A549 (cell line): ENCODE data around the gene BARX2. TPM values are rescaled to one million over a fixed set of nuclear protein-coding genes. Genes with fewer than 3 reads are reported as not detected.

Experiments used
- ATAC-seq, 2 experiments: fragments of 200-7000 bp in 1 of 2; fragments of >200 bp in 1 of 2; cut with Nextera tagmentation in 1 of 2; cut with Tn5 transposase in 1 of 2; 3 replicates each; pipeline versions ENCODE4 v1.8.0 to v1.9.1; 2018 to 2020; ENCODE audit warnings: mild to moderate bottlenecking in 1 of 2, moderate library complexity in 1 of 2
- CTCF ChIA-PET: fragments of 300-600 bp; sonication (Branson Sonifier 250); formaldehyde crosslinking; extraction: SDS; loops from one replicate; lab custom pipeline; 2021; ENCODE audit warnings: antibody characterized with exemption, inconsistent platforms; lab: Yijun Ruan, JAX
- POLR2A ChIA-PET: fragments of 350-600 bp; formaldehyde crosslinking; extraction: SDS; loops from one replicate; lab custom pipeline; 2021; ENCODE audit warnings: antibody characterized with exemption, inconsistent platforms; lab: Yijun Ruan, JAX
- DNase-seq, 2 experiments: peaks; one replicate each; pipeline versions ENCODE4 v3.0.0 to v3.0.0-alpha.2; 2011 to 2016; ENCODE audit warnings: low read depth in 1 of 2, low spot score in 1 of 2
- FAIRE-seq: peaks from 2 replicates; lab custom pipeline; 2011; peaks lifted over from hg19 to GRCh38; lab: Jason Lieb, UNC
- H3K27ac ChIP-seq, 2 experiments: fragments of >200 bp; sonication (Bioruptor Twin); formaldehyde crosslinking; 3 replicates each; pipeline ENCODE4 v1.5.1; 2016 to 2017
- H3K4me1 ChIP-seq: fragments of >200 bp; sonication (Bioruptor Twin); formaldehyde crosslinking; 3 replicates; pipeline ENCODE4 v1.6.1; 2016
- H3K4me2 ChIP-seq: fragments of >200 bp; sonication (Bioruptor Twin); formaldehyde crosslinking; 3 replicates; pipeline ENCODE4 v1.6.1; 2016
- H3K4me3 ChIP-seq: fragments of >200 bp; sonication (Bioruptor Twin); formaldehyde crosslinking; 3 replicates; pipeline ENCODE4 v1.5.1; 2016
- H3K9me3 ChIP-seq: fragments of >200 bp; sonication (Bioruptor Twin); formaldehyde crosslinking; 3 replicates; pipeline ENCODE4 v1.6.1; 2016
- BHLHE40 ChIP-seq: IDR thresholded peaks from 2 replicates; pipeline ENCODE4 v1.6.1; 2012; ENCODE audit warnings: low read depth, low read length, inconsistent platforms
- CBX2 ChIP-seq: fragments of 200-600 bp; sonication (generic); IDR thresholded peaks from 2 replicates; pipeline ENCODE4 v1.6.1; 2016; ENCODE audit warnings: low read depth, mild to moderate bottlenecking, borderline replicate concordance
- CBX8 ChIP-seq: fragments of 200-600 bp; sonication (generic); IDR thresholded peaks from 2 replicates; pipeline ENCODE4 v1.6.1; 2016
- CHD4 ChIP-seq: fragments of 200-600 bp; sonication (generic); IDR thresholded peaks from 2 replicates; pipeline ENCODE4 v1.6.1; 2016; ENCODE audit warnings: antibody characterized with exemption, mild to moderate bottlenecking, borderline replicate concordance
- CTCF ChIP-seq: fragments of >200 bp; sonication (Bioruptor Twin); formaldehyde crosslinking; IDR thresholded peaks from 3 replicates; pipeline ENCODE4 v1.5.1; 2016
- FOXS1 ChIP-seq: fragments of 250-450 bp; sonication (Bioruptor Pico); IDR thresholded peaks from 2 replicates; pipeline ENCODE4 v1.5.0; 2020; ENCODE audit warnings: mild to moderate bottlenecking, moderate library complexity
- GATA3 ChIP-seq: IDR thresholded peaks from 2 replicates; pipeline ENCODE4 v1.6.1; 2012; ENCODE audit warnings: borderline replicate concordance
- HEYL ChIP-seq: fragments of 250-450 bp; sonication (Bioruptor Pico); IDR thresholded peaks from 2 replicates; pipeline ENCODE4 v1.8.0; 2021; ENCODE audit warnings: mild to moderate bottlenecking, moderate library complexity
- HMGXB4 ChIP-seq: fragments of 250-450 bp; sonication (Bioruptor Pico); IDR thresholded peaks from 2 replicates; pipeline ENCODE4 v1.5.0; 2021; ENCODE audit warnings: mild to moderate bottlenecking, moderate library complexity, borderline replicate concordance
- HOXB13 ChIP-seq: fragments of 250-450 bp; sonication (Bioruptor Pico); IDR thresholded peaks from 2 replicates; pipeline ENCODE4 v1.5.0; 2020; ENCODE audit warnings: low read depth, mild to moderate bottlenecking, moderate library complexity
- HOXB5 ChIP-seq: fragments of 250-450 bp; sonication (Bioruptor Pico); IDR thresholded peaks from 2 replicates; pipeline ENCODE4 v1.5.0; 2020; ENCODE audit warnings: mild to moderate bottlenecking, moderate library complexity
- KDM1A ChIP-seq: fragments of 200-600 bp; sonication (generic); IDR thresholded peaks from 2 replicates; pipeline ENCODE4 v1.6.1; 2016; ENCODE audit warnings: low read depth, mild to moderate bottlenecking
- MAFK ChIP-seq: fragments of 450-650 bp; IDR thresholded peaks from 2 replicates; pipeline ENCODE4 v1.6.1; 2014; ENCODE audit not compliant: partially characterized antibody
- MAZ ChIP-seq: fragments of 150-350 bp; IDR thresholded peaks from 2 replicates; pipeline ENCODE4 v1.6.1; 2014; ENCODE audit warnings: antibody characterized with exemption, low read depth, low read length, borderline replicate concordance
- MYC ChIP-seq: IDR thresholded peaks from 2 replicates; pipeline ENCODE4 v1.6.1; 2012; ENCODE audit warnings: mild to moderate bottlenecking, inconsistent platforms, low read length, improper control_type of control experiment, borderline replicate concordance
- NFE2L2 ChIP-seq: fragments of 150-350 bp; conservative IDR thresholded peaks from 2 replicates; pipeline ENCODE4 v1.6.1; 2014; ENCODE audit warnings: low read length
- PBX3 ChIP-seq: IDR thresholded peaks from 2 replicates; pipeline ENCODE4 v1.6.1; 2012
- RARB ChIP-seq: fragments of 250-450 bp; sonication (Bioruptor Pico); IDR thresholded peaks from 2 replicates; pipeline ENCODE4 v1.8.0; 2021; ENCODE audit warnings: mild to moderate bottlenecking, moderate library complexity
- RFX5 ChIP-seq: fragments of 450-650 bp; IDR thresholded peaks from 2 replicates; pipeline ENCODE4 v1.7.1; 2014; ENCODE audit warnings: antibody characterized with exemption, mild to moderate bottlenecking, moderate library complexity
- RNF2 ChIP-seq: fragments of 200-600 bp; sonication (generic); IDR thresholded peaks from 2 replicates; pipeline ENCODE4 v1.6.1; 2016; ENCODE audit warnings: low read depth, mild to moderate bottlenecking, antibody characterized with exemption, moderate library complexity, borderline replicate concordance
- SMC3 ChIP-seq: fragments of >200 bp; sonication (Bioruptor Twin); formaldehyde crosslinking; IDR thresholded peaks from 3 replicates; pipeline ENCODE4 v1.6.1; 2018; ENCODE audit warnings: inconsistent platforms
- SREBF2 ChIP-seq: fragments of 450-650 bp; IDR thresholded peaks from 2 replicates; pipeline ENCODE4 v1.6.1; 2014; ENCODE audit warnings: mild to moderate bottlenecking, moderate library complexity
- TFCP2L1 ChIP-seq: fragments of 250-450 bp; sonication (Bioruptor Pico); IDR thresholded peaks from 2 replicates; pipeline ENCODE4 v1.5.0; 2021; ENCODE audit warnings: mild to moderate bottlenecking
- ZFP36 ChIP-seq: fragments of 450-650 bp; IDR thresholded peaks from 2 replicates; pipeline ENCODE4 v1.6.1; 2014; ENCODE audit warnings: borderline replicate concordance; ENCODE audit not compliant: partially characterized antibody
- WGBS: methylation state at CpG from one replicate; pipeline ENCODE4 v1.1.6; 2017; ENCODE audit errors: missing lambda C conversion rate; 5-methylcytosine and 5-hydroxymethylcytosine counted together
- polyA plus RNA-seq, 4 experiments: library from polyadenylated mRNA; depleted of rRNA in 3 of 4; stranded (reverse); fragments of >200 nt; fragmentation: RNase III in 1 of 4; extraction: RNeasy Plus Mini Kit Qiagen cat#74134 plus additional on column Dnase treatment in 1 of 4; gene quantifications; 2 replicates in 3 of 4; 3 replicates in 1 of 4; pipeline ENCODE4 v1.2.3, GENCODE V29; 2011 to 2017
- TF ChIP-seq, protein P1 (sequence below): fragments of 450-650 bp; IDR thresholded peaks from 2 replicates; pipeline ENCODE4 v1.6.1; 2014; ENCODE audit warnings: antibody characterized with exemption
- TF ChIP-seq, protein P2 (sequence below): fragments of >200 bp; sonication (Bioruptor Twin); formaldehyde crosslinking; IDR thresholded peaks from 3 replicates; pipeline ENCODE4 v1.6.1; 2016
- TF ChIP-seq, protein P3 (sequence below): fragments of 150-350 bp; IDR thresholded peaks from 2 replicates; pipeline ENCODE4 v1.6.1; 2014; ENCODE audit warnings: low read depth, mild to moderate bottlenecking, low read length

Gene BARX2
- polyA plus RNA-seq, 2 of the 4 experiments (the other 2 are of a cell fraction) = not detected

DNA sequence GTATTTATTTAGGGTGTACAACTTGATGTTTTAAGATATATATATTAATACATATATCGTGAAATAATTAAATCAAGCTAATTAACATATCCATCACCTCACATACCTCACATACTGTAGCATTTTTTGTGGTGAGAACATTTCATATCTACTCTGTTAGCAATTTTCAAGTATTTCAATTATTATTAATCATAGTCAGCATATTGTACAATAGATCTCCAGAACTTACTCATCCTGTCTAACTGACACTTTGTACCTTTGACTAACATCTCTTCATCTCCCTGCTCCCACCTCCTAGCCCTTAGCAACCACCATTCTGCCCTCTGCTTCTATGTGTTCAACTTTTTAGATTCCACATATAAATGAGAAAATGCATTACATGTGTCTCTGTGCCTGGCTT lies 108.4 kb downstream of the BARX2 start:
- CTCF ChIA-PET = no interaction called here
- Histone ChIP-seq H3K4me3 (no peak overlapping the region), H3K27ac (no peak overlapping the region), H3K4me2 (no peak overlapping the region), H3K9me3 (no peaks in the 10 kb centered on the region), H3K4me1 (no peaks in the 10 kb centered on the region)
- POLR2A ChIA-PET = no interaction called here
- FAIRE-seq (no peak), DNase-seq (no peak), ATAC-seq (no peak)
- WGBS = 24% methylated on average over 1 of the region's 1 CpG
- TF ChIP-seq MAFK = peak; percentile 46
- no peak for TF ChIP-seq MAZ
- TF ChIP-seq, all 56 proteins: peak for 1

GRCh38 chr11:129489249-129489648 lies 113.6 kb downstream of the BARX2 start:
- H3K4me2 ChIP-seq = no peak overlapping the region
- H3K4me3 ChIP-seq = no peak overlapping the region
- WGBS = 5% methylated on average over 1 of the region's 1 CpG
- H3K9me3 ChIP-seq = no peaks in the 10 kb centered on the region
- FAIRE-seq (no peak), DNase-seq (no peak), ATAC-seq (no peak)
- H3K4me1 ChIP-seq = no peaks in the 10 kb centered on the region
- ChIA-PET CTCF (no interaction called here), POLR2A (no interaction called here)
- TF ChIP-seq CBX8 (no peak), MAFK (no peak), HEYL (no peak), HOXB13 (no peak), MYC (no peak), RNF2 (no peak), TFCP2L1 (CRISPR knock-in tag) (no peak), CBX2 (no peak), SMC3 (no peak), RARB (CRISPR knock-in tag) (no peak), NFE2L2 (no peak), BHLHE40 (no peak), HOXB5 (CRISPR knock-in tag) (no peak), ZFP36 (no peak), RFX5 (no peak), PBX3 (no peak), CTCF (no peak)
- TF ChIP-seq, protein P1, sequence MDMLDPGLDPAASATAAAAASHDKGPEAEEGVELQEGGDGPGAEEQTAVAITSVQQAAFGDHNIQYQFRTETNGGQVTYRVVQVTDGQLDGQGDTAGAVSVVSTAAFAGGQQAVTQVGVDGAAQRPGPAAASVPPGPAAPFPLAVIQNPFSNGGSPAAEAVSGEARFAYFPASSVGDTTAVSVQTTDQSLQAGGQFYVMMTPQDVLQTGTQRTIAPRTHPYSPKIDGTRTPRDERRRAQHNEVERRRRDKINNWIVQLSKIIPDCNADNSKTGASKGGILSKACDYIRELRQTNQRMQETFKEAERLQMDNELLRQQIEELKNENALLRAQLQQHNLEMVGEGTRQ = no peak
- H3K27ac ChIP-seq = no peak overlapping the region

- ATAC-seq (no peak), FAIRE-seq (no peak), DNase-seq (no peak)
- Histone ChIP-seq H3K4me2 (no peak overlapping the region), H3K27ac (no peak overlapping the region), H3K4me1 (no peaks in the 10 kb centered on the region), H3K4me3 (no peak overlapping the region), H3K9me3 (no peaks in the 10 kb centered on the region)
- ChIA-PET POLR2A (no interaction called here), CTCF (no interaction called here)
- under 1% methylated on average over 6 of the region's 6 CpGs for WGBS
- TF ChIP-seq, protein P2, sequence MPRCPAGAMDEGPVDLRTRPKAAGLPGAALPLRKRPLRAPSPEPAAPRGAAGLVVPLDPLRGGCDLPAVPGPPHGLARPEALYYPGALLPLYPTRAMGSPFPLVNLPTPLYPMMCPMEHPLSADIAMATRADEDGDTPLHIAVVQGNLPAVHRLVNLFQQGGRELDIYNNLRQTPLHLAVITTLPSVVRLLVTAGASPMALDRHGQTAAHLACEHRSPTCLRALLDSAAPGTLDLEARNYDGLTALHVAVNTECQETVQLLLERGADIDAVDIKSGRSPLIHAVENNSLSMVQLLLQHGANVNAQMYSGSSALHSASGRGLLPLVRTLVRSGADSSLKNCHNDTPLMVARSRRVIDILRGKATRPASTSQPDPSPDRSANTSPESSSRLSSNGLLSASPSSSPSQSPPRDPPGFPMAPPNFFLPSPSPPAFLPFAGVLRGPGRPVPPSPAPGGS = no peak
- TF ChIP-seq CBX8 (no peak), HMGXB4 (CRISPR knock-in tag) (no peak), GATA3 (no peak), CHD4 (no peak), FOXS1 (CRISPR knock-in tag) (no peak), MYC (no peak), SREBF2 (no peak), KDM1A (no peak)
- TF ChIP-seq, protein P1 = no peak
- TF ChIP-seq, protein P3, sequence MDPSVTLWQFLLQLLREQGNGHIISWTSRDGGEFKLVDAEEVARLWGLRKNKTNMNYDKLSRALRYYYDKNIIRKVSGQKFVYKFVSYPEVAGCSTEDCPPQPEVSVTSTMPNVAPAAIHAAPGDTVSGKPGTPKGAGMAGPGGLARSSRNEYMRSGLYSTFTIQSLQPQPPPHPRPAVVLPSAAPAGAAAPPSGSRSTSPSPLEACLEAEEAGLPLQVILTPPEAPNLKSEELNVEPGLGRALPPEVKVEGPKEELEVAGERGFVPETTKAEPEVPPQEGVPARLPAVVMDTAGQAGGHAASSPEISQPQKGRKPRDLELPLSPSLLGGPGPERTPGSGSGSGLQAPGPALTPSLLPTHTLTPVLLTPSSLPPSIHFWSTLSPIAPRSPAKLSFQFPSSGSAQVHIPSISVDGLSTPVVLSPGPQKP = no peak
These were observed 114.4 kb downstream of the BARX2 start for GRCh38 chr11:129490004-129490403.
